ENCODE results near the gene RBM3.

RBM3 gene

GRCh38 chrX:48558271-48558670, 16.0 kb upstream of the RBM3 start:
- DNase-seq (ENCODE audit: low read depth in 1 of 2, low spot score in 1 of 2) = no peak
- no peak for TF ChIP-seq JUND (IDR thresholded peaks at IDR 0.05; ENCODE audit: low read depth)
- in situ Hi-C loops (cut with HindIII; ENCODE audit: low pct_unique_long_range_greater_than_20kb, low sequenced_read_pairs) = no loop called here

GRCh38 chrX:48559636-48560035, 14.6 kb upstream of the RBM3 start:
- DNase-seq (ENCODE audit: low read depth in 1 of 2, low spot score in 1 of 2) = no peak
- in situ Hi-C loops (cut with HindIII; ENCODE audit: low pct_unique_long_range_greater_than_20kb, low sequenced_read_pairs) = no loop called here
- no peak for TF ChIP-seq JUND (IDR thresholded peaks at IDR 0.05; ENCODE audit: low read depth)

- in situ Hi-C loops (cut with HindIII; ENCODE audit: low pct_unique_long_range_greater_than_20kb, low sequenced_read_pairs) = no loop called here
- no peak for TF ChIP-seq JUND (IDR thresholded peaks at IDR 0.05; ENCODE audit: low read depth)
- no peak for DNase-seq (ENCODE audit: low read depth in 1 of 2, low spot score in 1 of 2)
Observed at GRCh38 chrX:48560056-48560455, 14.2 kb upstream of the RBM3 start.

DNA sequence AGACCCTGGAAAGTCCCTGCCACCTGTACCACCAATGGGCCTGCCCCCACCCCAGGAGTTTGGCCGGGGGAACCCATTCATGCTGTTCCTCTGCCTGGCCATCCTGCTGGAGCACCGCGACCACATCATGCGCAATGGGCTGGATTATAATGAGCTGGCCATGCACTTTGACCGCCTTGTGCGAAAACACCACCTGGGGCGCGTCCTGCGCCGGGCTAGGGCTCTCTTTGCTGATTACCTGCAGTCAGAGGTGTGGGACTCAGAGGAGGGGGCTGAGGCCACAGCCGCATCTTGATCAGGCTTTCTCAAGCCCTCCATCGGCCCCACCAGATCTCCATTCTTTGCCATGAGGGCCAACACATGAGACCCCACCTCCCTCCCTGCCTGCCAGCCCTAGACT, 13.6 kb upstream of the RBM3 start:
- in situ Hi-C loops (cut with HindIII; ENCODE audit: low pct_unique_long_range_greater_than_20kb, low sequenced_read_pairs) = no loop called here
- DNase-seq (ENCODE audit: low read depth in 1 of 2, low spot score in 1 of 2) = no peak
- no peak for TF ChIP-seq JUND (IDR thresholded peaks at IDR 0.05; ENCODE audit: low read depth)

GRCh38 chrX:48569958-48570357, 4.3 kb upstream of the RBM3 start:
- TF ChIP-seq JUND (IDR thresholded peaks at IDR 0.05; ENCODE audit: low read depth) = no peak
- in situ Hi-C loops (cut with HindIII; ENCODE audit: low pct_unique_long_range_greater_than_20kb, low sequenced_read_pairs) = no loop called here
- no peak for DNase-seq (ENCODE audit: low read depth in 1 of 2, low spot score in 1 of 2)

DNA sequence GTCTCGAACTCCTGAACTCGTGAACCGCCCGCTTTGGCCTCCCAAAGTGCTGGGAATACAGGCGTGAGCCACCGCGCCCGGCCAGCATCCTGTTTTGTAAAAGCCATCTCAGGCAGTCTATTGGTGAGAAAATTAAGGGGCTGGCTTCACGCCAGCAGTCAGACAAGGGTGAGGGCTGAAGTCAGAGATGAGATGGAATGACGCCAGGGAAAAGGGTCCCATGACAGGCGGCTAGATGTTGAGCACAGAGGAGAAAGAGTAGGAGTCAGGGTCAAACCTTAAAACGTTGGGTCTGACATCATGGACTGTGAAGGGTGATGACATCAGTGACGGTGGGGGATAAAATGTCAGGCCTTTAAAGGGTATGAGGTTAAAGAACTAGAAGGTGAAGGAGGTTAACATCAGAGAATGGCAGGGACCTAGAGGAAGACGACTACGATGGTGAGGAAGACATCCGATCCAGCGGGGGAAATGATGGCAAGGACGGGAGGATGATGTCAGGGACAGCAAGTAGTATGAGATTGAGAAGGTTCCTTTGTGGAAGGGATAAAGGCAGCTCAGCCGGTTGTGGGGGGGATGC, 504 bp upstream of the RBM3 start:
- no peak for DNase-seq (ENCODE audit: low read depth in 1 of 2, low spot score in 1 of 2)
- in situ Hi-C loops (cut with HindIII; ENCODE audit: low pct_unique_long_range_greater_than_20kb, low sequenced_read_pairs) = no loop called here
- no peak for TF ChIP-seq JUND (IDR thresholded peaks at IDR 0.05; ENCODE audit: low read depth)

DNA sequence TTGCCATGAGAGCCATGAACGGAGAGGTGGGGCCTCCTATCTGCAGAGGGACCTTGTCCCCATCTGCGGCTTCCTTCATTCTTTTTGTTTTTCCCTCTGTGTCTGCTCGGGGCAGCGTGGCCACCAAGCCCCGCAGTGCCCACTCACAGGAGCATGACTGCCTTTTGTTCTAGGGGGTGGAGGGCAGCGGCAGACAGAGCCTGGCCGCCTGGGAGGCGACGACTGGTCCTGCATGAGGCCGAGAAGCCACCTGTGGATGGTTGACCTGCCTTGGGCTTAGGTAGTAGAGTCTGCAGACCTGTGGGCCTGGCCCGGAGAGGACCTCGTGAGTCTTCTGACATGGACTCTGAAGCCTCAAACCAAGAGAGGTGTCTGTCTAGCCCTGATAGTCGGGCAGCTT, 1.4 kb downstream of the RBM3 start:
- DNase-seq (ENCODE audit: low read depth in 1 of 2, low spot score in 1 of 2) = no peak
- in situ Hi-C loops (cut with HindIII; ENCODE audit: low pct_unique_long_range_greater_than_20kb, low sequenced_read_pairs) = no loop called here
- TF ChIP-seq JUND (IDR thresholded peaks at IDR 0.05; ENCODE audit: low read depth) = no peak

DNA sequence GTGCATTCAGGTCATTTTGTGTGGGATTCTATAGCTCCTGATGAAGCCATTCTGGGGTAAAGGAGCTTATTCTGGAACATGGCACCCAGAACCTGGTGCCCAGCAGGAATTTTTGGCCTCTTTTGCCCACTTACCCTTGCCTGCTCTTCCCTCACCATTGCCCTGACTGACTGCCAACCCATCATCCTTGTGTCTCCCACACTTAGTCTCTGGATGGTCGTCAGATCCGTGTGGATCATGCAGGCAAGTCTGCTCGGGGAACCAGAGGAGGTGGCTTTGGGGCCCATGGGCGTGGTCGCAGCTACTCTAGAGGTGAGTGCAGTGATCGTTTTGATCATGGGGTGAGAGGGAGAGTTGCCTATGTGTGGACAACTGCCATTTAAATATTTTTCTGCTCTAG, 1.8 kb downstream of the RBM3 start:
- TF ChIP-seq JUND (IDR thresholded peaks at IDR 0.05; ENCODE audit: low read depth) = no peak
- no peak for DNase-seq (ENCODE audit: low read depth in 1 of 2, low spot score in 1 of 2)
- in situ Hi-C loops (cut with HindIII; ENCODE audit: low pct_unique_long_range_greater_than_20kb, low sequenced_read_pairs) = no loop called here

- in situ Hi-C loops (cut with HindIII; ENCODE audit: low pct_unique_long_range_greater_than_20kb, low sequenced_read_pairs) = no loop called here
- no peak for TF ChIP-seq JUND (IDR thresholded peaks at IDR 0.05; ENCODE audit: low read depth)
- DNase-seq (ENCODE audit: low read depth in 1 of 2, low spot score in 1 of 2) = peak in 1 of 2 experiments; percentile 20
Observed at GRCh38 chrX:48578661-48579128, 4.4 kb downstream of the RBM3 start.

- peak in 1 of 2 experiments; percentile 22 for DNase-seq (ENCODE audit: low read depth in 1 of 2, low spot score in 1 of 2)
- no peak for TF ChIP-seq JUND (IDR thresholded peaks at IDR 0.05; ENCODE audit: low read depth)
- in situ Hi-C loops (cut with HindIII; ENCODE audit: low pct_unique_long_range_greater_than_20kb, low sequenced_read_pairs) = no loop called here
Observed at GRCh38 chrX:48579259-48579658, 5.0 kb downstream of the RBM3 start.

- peak in 1 of 2 experiments; percentile 79 for DNase-seq (ENCODE audit: low read depth in 1 of 2, low spot score in 1 of 2)
- in situ Hi-C loops (cut with HindIII; ENCODE audit: low pct_unique_long_range_greater_than_20kb, low sequenced_read_pairs) = no loop called here
- TF ChIP-seq JUND (IDR thresholded peaks at IDR 0.05; ENCODE audit: low read depth) = no peak
Observed at GRCh38 chrX:48580662-48581061, 6.4 kb downstream of the RBM3 start.

DNA sequence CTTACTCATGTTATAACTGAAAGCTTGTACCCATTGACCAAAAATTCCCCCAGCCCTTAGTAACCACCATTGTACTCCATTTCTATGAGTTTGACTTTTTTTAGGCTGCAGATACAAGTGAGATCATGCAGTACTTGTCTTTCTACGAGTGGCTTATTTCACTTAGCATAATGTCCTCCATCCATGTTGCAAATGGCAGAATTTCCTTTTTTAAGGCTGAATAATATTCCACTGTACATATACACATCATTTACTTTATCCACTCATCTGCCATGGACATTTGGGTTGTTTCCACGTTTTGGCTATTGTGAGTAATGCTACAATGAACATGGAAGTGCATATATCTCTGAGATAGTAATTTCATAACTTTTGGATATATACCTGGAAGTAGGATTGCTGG, 10.4 kb downstream of the RBM3 start:
- no peak for TF ChIP-seq JUND (IDR thresholded peaks at IDR 0.05; ENCODE audit: low read depth)
- in situ Hi-C loops (cut with HindIII; ENCODE audit: low pct_unique_long_range_greater_than_20kb, low sequenced_read_pairs) = no loop called here
- no peak for DNase-seq (ENCODE audit: low read depth in 1 of 2, low spot score in 1 of 2)

GRCh38 chrX:48589482-48590162, 15.3 kb downstream of the RBM3 start:
- no peak for TF ChIP-seq JUND (IDR thresholded peaks at IDR 0.05; ENCODE audit: low read depth)
- DNase-seq (ENCODE audit: low read depth in 1 of 2, low spot score in 1 of 2) = peak in 1 of 2 experiments; percentile 13
- in situ Hi-C loops (cut with HindIII; ENCODE audit: low pct_unique_long_range_greater_than_20kb, low sequenced_read_pairs) = no loop called here

All from T47D (cell line).